K562 (cell line): Measurements from ENCODE around the gene PHLDB3. TPM values are rescaled to one million over a fixed set of nuclear protein-coding genes. Genes with fewer than 3 reads are reported as not detected.

Experiments
- DPF2 ChIP-seq: fragments of 450-650 bp; IDR thresholded peaks from 2 replicates; pipeline ENCODE4 v1.6.1; 2016
- FOSL1 ChIP-seq: fragments of 200-800 bp; sonication (Bioruptor generic); conservative IDR thresholded peaks from 2 replicates; pipeline ENCODE4 v1.6.1; 2016; ENCODE audit warnings: missing genetic modification characterization, missing compliant biosample characterization
- GABPA ChIP-seq: fragments of 200-800 bp; sonication (Bioruptor generic); conservative IDR thresholded peaks from 2 replicates; pipeline ENCODE4 v1.6.1; 2016; ENCODE audit warnings: low read depth, missing genetic modification characterization, missing compliant biosample characterization
- HDAC1 ChIP-seq, 2 experiments: fragments of 450-650 bp; IDR thresholded peaks; 2 replicates each; pipeline ENCODE4 v1.6.1; 2016 to 2017; ENCODE audit warnings: inconsistent platforms in 1 of 2, mild to moderate bottlenecking in 1 of 2, moderate library complexity in 1 of 2
- KAT7 ChIP-seq: sonication (generic); formaldehyde crosslinking; IDR thresholded peaks from 2 replicates; pipeline ENCODE4 v1.8.0; 2022; ENCODE audit warnings: missing genetic modification reagents, mild to moderate bottlenecking, borderline replicate concordance
- KDM4B ChIP-seq, 2 experiments: fragments of 450-650 bp in 1 of 2; sonication (generic) in 1 of 2; IDR thresholded peaks; 2 replicates each; pipeline ENCODE4 v1.6.1; 2016 to 2017; ENCODE audit warnings: borderline replicate concordance in 2 of 2, antibody characterized with exemption in 1 of 2, low read depth in 1 of 2, mild to moderate bottlenecking in 1 of 2
- KLF16 ChIP-seq: IDR thresholded peaks from 2 replicates; pipeline ENCODE4 v1.6.1; 2016; ENCODE audit warnings: antibody characterized with exemption
- NRF1 ChIP-seq, 2 experiments: fragments of 450-650 bp; IDR thresholded peaks in 1 of 2; conservative IDR thresholded peaks in 1 of 2; 2 replicates each; pipeline ENCODE4 v1.6.1; 2014; ENCODE audit warnings: mild to moderate bottlenecking in 2 of 2
- PHF8 ChIP-seq: fragments of 200-600 bp; sonication (generic); IDR thresholded peaks from 2 replicates; pipeline ENCODE4 v1.6.1; 2012; ENCODE audit warnings: mixed run types, mild to moderate bottlenecking, inconsistent platforms, low read length, moderate library complexity, borderline replicate concordance
- RBFOX2 ChIP-seq: fragments of 200-400 bp; formaldehyde crosslinking; IDR thresholded peaks from 2 replicates; pipeline ENCODE4 v1.6.1; 2017; ENCODE audit warnings: low read depth, mild to moderate bottlenecking, low read length, moderate library complexity
- SLC30A9 ChIP-seq: fragments of 250-450 bp; sonication (Bioruptor Pico); IDR thresholded peaks from 2 replicates; pipeline ENCODE4 v1.8.0; 2022; ENCODE audit warnings: mild to moderate bottlenecking, moderate library complexity
- SREBF1 ChIP-seq: fragments of 150-350 bp; IDR thresholded peaks from 2 replicates; pipeline ENCODE4 v1.6.1; 2014; ENCODE audit warnings: antibody characterized with exemption, low read depth, low read length, borderline replicate concordance
- TAF1 ChIP-seq: IDR thresholded peaks from 2 replicates; pipeline ENCODE4 v1.6.1; 2011; ENCODE audit warnings: mild to moderate bottlenecking, low read length, moderate library complexity; ENCODE audit not compliant: insufficient read depth, control insufficient read depth, severe bottlenecking; ENCODE audit errors: extremely low read depth
- TSHZ1 ChIP-seq: fragments of 250-450 bp; sonication (Bioruptor Pico); IDR thresholded peaks from 2 replicates; pipeline ENCODE4 v1.4.0; 2020; ENCODE audit warnings: mild to moderate bottlenecking, moderate library complexity
- ZBTB12 ChIP-seq: fragments of 250-450 bp; sonication (Bioruptor Pico); IDR thresholded peaks from 2 replicates; pipeline ENCODE4 v1.4.0; 2020
- ZNF184 ChIP-seq: sonication (generic); formaldehyde crosslinking; IDR thresholded peaks from 2 replicates; pipeline ENCODE4 v1.5.0; 2020; ENCODE audit warnings: missing genetic modification reagents
- ZNF263 ChIP-seq: sonication (generic); formaldehyde crosslinking; IDR thresholded peaks from 2 replicates; pipeline ENCODE4 v1.8.0; 2022; ENCODE audit warnings: mild to moderate bottlenecking, missing genetic modification reagents, borderline replicate concordance
- polyA plus RNA-seq, 8 experiments: library from polyadenylated mRNA; depleted of rRNA in 4 of 8; stranded (reverse) in 5 of 8; unstranded in 3 of 8; fragments of >200 nt; fragmentation: Nextera tagmentation in 2 of 8; fragmentation: Illumina TruSeq in 1 of 8; extraction: Ambion mirVana in 2 of 8; extraction: Trizol in 1 of 8; gene quantifications; 2 replicates each; pipeline versions ENCODE4 v1.2.1 to v1.2.3, GENCODE V29; 2011 to 2014; ENCODE audit warnings: inconsistent platforms in 1 of 8, missing spikeins in 1 of 8
- total RNA-seq, 7 experiments: library from RNA; depleted of rRNA in 6 of 7; stranded (reverse); fragments of >200 nt in 6 of 7; fragmentation: Illumina TruSeq in 2 of 7; extraction: Trizol in 2 of 7; gene quantifications; 2 replicates each; pipeline versions ENCODE4 v1.2.1 to v1.2.3, GENCODE V29; 2011 to 2021; ENCODE audit warnings: low replicate concordance in 1 of 7
- TF ChIP-seq, protein P1 (sequence below), 3 experiments: IDR thresholded peaks in 2 of 3; conservative IDR thresholded peaks in 1 of 3; 2 replicates each; pipeline ENCODE4 v1.5.1; 2011 to 2012; ENCODE audit warnings: low read length in 3 of 3, mild to moderate bottlenecking in 3 of 3, control low read depth in 2 of 3, improper control_type of control experiment in 1 of 3, inconsistent platforms in 1 of 3, low read depth in 1 of 3, mixed read lengths in 1 of 3, moderate library complexity in 1 of 3; ENCODE audit not compliant: insufficient read depth in 2 of 3
- TF ChIP-seq, protein P2 (sequence below): sonication (generic); formaldehyde crosslinking; IDR thresholded peaks from 2 replicates; pipeline ENCODE4 v1.8.0; 2022; ENCODE audit warnings: mild to moderate bottlenecking, missing genetic modification reagents

PHLDB3 gene
- total and polyA plus RNA-seq, 9 of the 15 experiments (the other 6 are each of a cell fraction or from before 2014, with no cell fraction given): 0.04 to 23.5 (median 3.9) TPM

GRCh38 chr19:43503501-43504425 lies 783 bp downstream of the PHLDB3 start (continued):
- TF ChIP-seq KDM4B (IDR thresholded peaks at IDR 0.05; ENCODE audit: borderline replicate concordance in 2 of 2, low read depth in 1 of 2) (no peak), ZNF263 (CRISPR knock-in tag) (0 out of 2 replicates have a peak, but pooled peaks have one; percentile 21), SREBF1 (no peak), KLF16 (no peak), FOSL1 (tag) (no peak), ZNF184 (CRISPR knock-in tag) (no peak), SLC30A9 (no peak), TAF1 (no peak), TSHZ1 (CRISPR knock-in tag) (no peak), DPF2 (peak; percentile 55; the same call in 1 of the 2 replicates), GABPA (tag) (no peak), ZBTB12 (CRISPR knock-in tag) (no peak), NRF1 (conservative IDR thresholded peaks at IDR 0.05 in 1 of 2, IDR thresholded peaks at IDR 0.05 in 1 of 2) (peak; percentile 34 to 47; a peak in 3 of 4 replicates), RBFOX2 (peak; percentile 61), PHF8 (peak; percentile 77; the same call in 1 of the 2 replicates), KAT7 (CRISPR knock-in tag) (0 out of 2 replicates have a peak, but pooled peaks have one; percentile 47), HDAC1 (IDR thresholded peaks at IDR 0.05) (peak in 1 of 2 experiments; percentile 60; a peak in 2 of 4 replicates)
- TF ChIP-seq, protein P1, sequence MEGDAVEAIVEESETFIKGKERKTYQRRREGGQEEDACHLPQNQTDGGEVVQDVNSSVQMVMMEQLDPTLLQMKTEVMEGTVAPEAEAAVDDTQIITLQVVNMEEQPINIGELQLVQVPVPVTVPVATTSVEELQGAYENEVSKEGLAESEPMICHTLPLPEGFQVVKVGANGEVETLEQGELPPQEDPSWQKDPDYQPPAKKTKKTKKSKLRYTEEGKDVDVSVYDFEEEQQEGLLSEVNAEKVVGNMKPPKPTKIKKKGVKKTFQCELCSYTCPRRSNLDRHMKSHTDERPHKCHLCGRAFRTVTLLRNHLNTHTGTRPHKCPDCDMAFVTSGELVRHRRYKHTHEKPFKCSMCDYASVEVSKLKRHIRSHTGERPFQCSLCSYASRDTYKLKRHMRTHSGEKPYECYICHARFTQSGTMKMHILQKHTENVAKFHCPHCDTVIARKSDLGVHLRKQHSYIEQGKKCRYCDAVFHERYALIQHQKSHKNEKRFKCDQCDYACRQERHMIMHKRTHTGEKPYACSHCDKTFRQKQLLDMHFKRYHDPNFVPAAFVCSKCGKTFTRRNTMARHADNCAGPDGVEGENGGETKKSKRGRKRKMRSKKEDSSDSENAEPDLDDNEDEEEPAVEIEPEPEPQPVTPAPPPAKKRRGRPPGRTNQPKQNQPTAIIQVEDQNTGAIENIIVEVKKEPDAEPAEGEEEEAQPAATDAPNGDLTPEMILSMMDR (IDR thresholded peaks at IDR 0.05 in 2 of 3, conservative IDR thresholded peaks at IDR 0.05 in 1 of 3; ENCODE audit: insufficient read depth in 2 of 3, low read depth in 1 of 3, low read length in 3 of 3): peak in 2 of 3 experiments; percentile 26 to 52; a peak in 2 of 6 replicates
- TF ChIP-seq, protein P2, sequence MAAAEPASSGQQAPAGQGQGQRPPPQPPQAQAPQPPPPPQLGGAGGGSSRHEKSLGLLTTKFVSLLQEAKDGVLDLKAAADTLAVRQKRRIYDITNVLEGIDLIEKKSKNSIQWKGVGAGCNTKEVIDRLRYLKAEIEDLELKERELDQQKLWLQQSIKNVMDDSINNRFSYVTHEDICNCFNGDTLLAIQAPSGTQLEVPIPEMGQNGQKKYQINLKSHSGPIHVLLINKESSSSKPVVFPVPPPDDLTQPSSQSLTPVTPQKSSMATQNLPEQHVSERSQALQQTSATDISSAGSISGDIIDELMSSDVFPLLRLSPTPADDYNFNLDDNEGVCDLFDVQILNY: no peak
